ENCODE data around the gene ABCA13. TPM values are rescaled to one million over a fixed set of nuclear protein-coding genes. Genes with fewer than 3 reads are reported as not detected.
"Not testable (repeated sequence)": the region's sequence is repeated elsewhere in the genome, so short reads cannot be mapped to it uniquely, and the experiment has no call there.

The ABCA13 gene
- total RNA-seq, 1 donor from 2014 or later = not detected

- intact Hi-C loops (cut with micrococcal nuclease) = no loop called here
- H3K9me3 ChIP-seq (replicated peaks) = no peaks in the 10 kb centered on the region
- no peak overlapping the region for H3K27ac ChIP-seq (replicated peaks)
- no peaks in the 10 kb centered on the region for H3K36me3 ChIP-seq
- H3K4me3 ChIP-seq = no peak overlapping the region
- H3K27me3 ChIP-seq (ENCODE audit: low read depth) = peaks cover 6% of the 10 kb centered on the region
- no peaks in the 10 kb centered on the region for H3K4me1 ChIP-seq
- TF ChIP-seq, protein P1, sequence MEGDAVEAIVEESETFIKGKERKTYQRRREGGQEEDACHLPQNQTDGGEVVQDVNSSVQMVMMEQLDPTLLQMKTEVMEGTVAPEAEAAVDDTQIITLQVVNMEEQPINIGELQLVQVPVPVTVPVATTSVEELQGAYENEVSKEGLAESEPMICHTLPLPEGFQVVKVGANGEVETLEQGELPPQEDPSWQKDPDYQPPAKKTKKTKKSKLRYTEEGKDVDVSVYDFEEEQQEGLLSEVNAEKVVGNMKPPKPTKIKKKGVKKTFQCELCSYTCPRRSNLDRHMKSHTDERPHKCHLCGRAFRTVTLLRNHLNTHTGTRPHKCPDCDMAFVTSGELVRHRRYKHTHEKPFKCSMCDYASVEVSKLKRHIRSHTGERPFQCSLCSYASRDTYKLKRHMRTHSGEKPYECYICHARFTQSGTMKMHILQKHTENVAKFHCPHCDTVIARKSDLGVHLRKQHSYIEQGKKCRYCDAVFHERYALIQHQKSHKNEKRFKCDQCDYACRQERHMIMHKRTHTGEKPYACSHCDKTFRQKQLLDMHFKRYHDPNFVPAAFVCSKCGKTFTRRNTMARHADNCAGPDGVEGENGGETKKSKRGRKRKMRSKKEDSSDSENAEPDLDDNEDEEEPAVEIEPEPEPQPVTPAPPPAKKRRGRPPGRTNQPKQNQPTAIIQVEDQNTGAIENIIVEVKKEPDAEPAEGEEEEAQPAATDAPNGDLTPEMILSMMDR (IDR thresholded peaks at IDR 0.05; ENCODE audit: borderline replicate concordance) = no peak
- no peak for DNase-seq
Measured at GRCh38 chr7:48193421-48193820, 22.2 kb downstream of the ABCA13 start.

DNA sequence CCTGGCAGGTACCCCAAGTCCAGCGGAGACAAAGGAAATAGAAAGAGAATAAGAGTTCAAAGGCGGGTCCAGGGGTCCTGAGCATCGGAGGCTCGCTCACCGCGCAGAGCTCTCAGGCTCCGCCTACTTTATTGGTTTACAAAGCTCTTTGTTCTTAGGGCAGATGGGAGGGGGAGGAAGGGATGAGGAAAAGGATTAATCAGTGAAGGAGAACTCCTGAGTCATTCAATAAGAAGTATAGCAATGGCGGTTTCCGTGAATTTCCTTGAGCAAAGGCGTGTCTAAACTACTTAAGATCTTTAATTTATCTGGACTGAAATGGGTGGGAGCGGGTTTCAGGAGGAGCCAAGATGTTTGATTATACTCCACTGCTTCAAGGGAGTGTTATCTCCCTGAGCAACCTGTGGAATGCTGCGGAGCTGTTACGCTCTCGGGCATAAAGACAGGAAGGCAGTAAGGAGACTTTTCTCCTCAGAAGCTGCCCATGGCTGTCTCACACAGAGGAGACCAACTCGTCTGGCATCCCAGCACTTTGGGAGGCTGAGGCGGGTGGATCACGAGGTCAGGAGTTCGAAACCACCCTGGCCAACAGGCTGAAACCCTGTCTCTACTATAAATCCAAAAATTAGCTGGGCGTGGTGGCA lies 29.8 kb downstream of the ABCA13 start:
- H3K4me1 ChIP-seq; H3K36me3 ChIP-seq; H3K4me3 ChIP-seq; H3K9me3 ChIP-seq (replicated peaks); H3K27me3 ChIP-seq (ENCODE audit: low read depth); DNase-seq; intact Hi-C loops (cut with micrococcal nuclease); H3K27ac ChIP-seq (replicated peaks): not testable (repeated sequence)

DNA sequence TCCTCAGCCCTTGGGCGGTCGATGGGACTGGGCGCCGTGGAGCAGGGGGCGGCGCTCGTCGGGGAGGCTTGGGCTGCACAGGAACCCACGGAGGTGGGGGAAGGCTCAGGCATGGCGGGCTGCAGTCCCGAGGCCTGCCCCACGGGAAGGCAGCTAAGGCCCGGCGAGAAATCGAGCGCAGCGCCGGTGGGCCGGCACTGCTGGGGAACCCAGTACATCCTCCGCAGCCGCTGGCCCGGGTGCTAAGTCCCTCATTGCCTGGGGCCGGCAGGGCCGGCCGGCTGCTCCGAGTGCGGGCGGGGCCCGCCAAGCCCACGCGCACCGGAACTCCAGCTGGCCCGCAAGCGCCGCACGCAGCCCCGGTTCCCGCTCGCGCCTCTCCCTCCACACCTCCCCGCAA lies 31.7 kb downstream of the ABCA13 start:
- DNase-seq; H3K4me3 ChIP-seq; H3K27ac ChIP-seq (replicated peaks); intact Hi-C loops (cut with micrococcal nuclease); H3K9me3 ChIP-seq (replicated peaks); H3K27me3 ChIP-seq (ENCODE audit: low read depth); H3K36me3 ChIP-seq; H3K4me1 ChIP-seq: not testable (repeated sequence)

GRCh38 chr7:48207155-48207675 lies 36.0 kb downstream of the ABCA13 start:
- DNase-seq = no peak
- H3K27ac ChIP-seq (replicated peaks) = no peak overlapping the region
- H3K4me1 ChIP-seq = no peaks in the 10 kb centered on the region
- H3K36me3 ChIP-seq = no peaks in the 10 kb centered on the region
- intact Hi-C loops (cut with micrococcal nuclease) = no loop called here
- peaks cover 15% of the 10 kb centered on the region for H3K9me3 ChIP-seq (replicated peaks)
- H3K4me3 ChIP-seq = no peak overlapping the region
- TF ChIP-seq, protein P1 (IDR thresholded peaks at IDR 0.05; ENCODE audit: borderline replicate concordance) = no peak
- H3K27me3 ChIP-seq (ENCODE audit: low read depth) = no peaks in the 10 kb centered on the region

DNA sequence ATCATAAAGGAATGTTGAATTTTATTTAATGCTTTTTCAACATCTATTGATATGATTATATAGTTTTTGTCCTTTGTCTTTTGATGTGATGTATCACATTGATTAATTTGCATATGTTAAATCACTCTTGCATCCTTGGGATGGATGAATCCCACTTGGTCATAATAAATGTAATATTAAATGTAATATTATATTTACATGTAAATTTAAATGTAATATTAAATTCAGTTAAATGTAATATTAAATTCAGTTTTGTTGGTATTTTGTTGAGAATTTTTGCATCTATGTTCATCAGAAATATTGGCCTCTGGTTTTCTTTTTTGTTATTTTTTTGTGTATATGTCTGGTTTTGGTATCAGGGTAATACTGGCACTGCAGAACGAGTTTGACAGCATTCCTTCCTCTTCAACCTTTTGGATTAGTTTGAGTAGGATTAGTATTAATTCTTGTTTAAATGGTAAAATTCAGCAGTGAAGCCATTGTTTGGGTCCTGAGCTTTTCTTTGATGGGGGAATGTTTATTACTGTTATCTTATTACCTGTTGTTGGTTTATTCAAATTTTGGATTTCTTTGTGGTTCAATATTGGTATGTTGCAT lies 37.8 kb downstream of the ABCA13 start:
- H3K9me3 ChIP-seq (replicated peaks) = peaks cover 15% of the 10 kb centered on the region
- DNase-seq = no peak
- H3K4me3 ChIP-seq = no peak overlapping the region
- H3K4me1 ChIP-seq = no peaks in the 10 kb centered on the region
- H3K27ac ChIP-seq (replicated peaks) = no peak overlapping the region
- TF ChIP-seq, protein P1 (IDR thresholded peaks at IDR 0.05; ENCODE audit: borderline replicate concordance) = no peak
- H3K36me3 ChIP-seq = no peaks in the 10 kb centered on the region
- H3K27me3 ChIP-seq (ENCODE audit: low read depth) = no peaks in the 10 kb centered on the region
- intact Hi-C loops (cut with micrococcal nuclease) = no loop called here

- Histone ChIP-seq H3K9me3 (replicated peaks) (peaks cover 25% of the 10 kb centered on the region), H3K27ac (replicated peaks) (no peak overlapping the region), H3K4me3 (no peak overlapping the region), H3K36me3 (no peaks in the 10 kb centered on the region), H3K27me3 (ENCODE audit: low read depth) (no peaks in the 10 kb centered on the region), H3K4me1 (no peaks in the 10 kb centered on the region)
- intact Hi-C loops (cut with micrococcal nuclease) = no loop called here
- DNase-seq = no peak
- TF ChIP-seq, protein P1 (IDR thresholded peaks at IDR 0.05; ENCODE audit: borderline replicate concordance) = no peak
Measured at GRCh38 chr7:48213226-48213625, 42.0 kb downstream of the ABCA13 start.

All from left ventricle myocardium inferior (tissue), 1 donor.